Neural progenitor cell (in vitro differentiated cells): ENCODE results near the gene CERK.

ENCODE experiments used
- EZH2 ChIP-seq: fragments of 200-600 bp; sonication (generic); IDR thresholded peaks from 2 replicates; pipeline ENCODE4 v1.6.1; 2017; ENCODE audit warnings: antibody characterized with exemption, mild to moderate bottlenecking, moderate library complexity
- EZH2phosphoT487 ChIP-seq: fragments of 200-600 bp; sonication (generic); IDR thresholded peaks from 2 replicates; pipeline ENCODE4 v1.6.1; 2017; ENCODE audit warnings: antibody characterized with exemption
- TF ChIP-seq, protein P1 (sequence below): fragments of 200-600 bp; sonication (generic); IDR thresholded peaks from 2 replicates; pipeline ENCODE4 v1.5.1; 2017; ENCODE audit warnings: antibody characterized with exemption, mild to moderate bottlenecking

- TF ChIP-seq, protein P1, sequence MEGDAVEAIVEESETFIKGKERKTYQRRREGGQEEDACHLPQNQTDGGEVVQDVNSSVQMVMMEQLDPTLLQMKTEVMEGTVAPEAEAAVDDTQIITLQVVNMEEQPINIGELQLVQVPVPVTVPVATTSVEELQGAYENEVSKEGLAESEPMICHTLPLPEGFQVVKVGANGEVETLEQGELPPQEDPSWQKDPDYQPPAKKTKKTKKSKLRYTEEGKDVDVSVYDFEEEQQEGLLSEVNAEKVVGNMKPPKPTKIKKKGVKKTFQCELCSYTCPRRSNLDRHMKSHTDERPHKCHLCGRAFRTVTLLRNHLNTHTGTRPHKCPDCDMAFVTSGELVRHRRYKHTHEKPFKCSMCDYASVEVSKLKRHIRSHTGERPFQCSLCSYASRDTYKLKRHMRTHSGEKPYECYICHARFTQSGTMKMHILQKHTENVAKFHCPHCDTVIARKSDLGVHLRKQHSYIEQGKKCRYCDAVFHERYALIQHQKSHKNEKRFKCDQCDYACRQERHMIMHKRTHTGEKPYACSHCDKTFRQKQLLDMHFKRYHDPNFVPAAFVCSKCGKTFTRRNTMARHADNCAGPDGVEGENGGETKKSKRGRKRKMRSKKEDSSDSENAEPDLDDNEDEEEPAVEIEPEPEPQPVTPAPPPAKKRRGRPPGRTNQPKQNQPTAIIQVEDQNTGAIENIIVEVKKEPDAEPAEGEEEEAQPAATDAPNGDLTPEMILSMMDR = no peak
- TF ChIP-seq EZH2 = no peak
- TF ChIP-seq EZH2phosphoT487 = no peak
These were observed 29.4 kb upstream of the CERK start for GRCh38 chr22:46767249-46767985.
